LNCaP clone FGC (cell line): ENCODE data around the gene PGM1.

Experiments
- DNase-seq: peaks from one replicate; pipeline ENCODE4 v3.0.0-alpha.2; 2011; ENCODE audit warnings: low read depth
- H3K4me3 ChIP-seq: 2 replicates; pipeline ENCODE4 v1.5.1; 2011; ENCODE audit warnings: mild to moderate bottlenecking, low read depth, low read length, control low read depth
- CTCF ChIP-seq: IDR thresholded peaks from 2 replicates; pipeline ENCODE4 v1.5.1; 2012; ENCODE audit warnings: mild to moderate bottlenecking; ENCODE audit not compliant: control insufficient read depth, insufficient read depth; ENCODE audit errors: extremely low read depth

Gene PGM1

DNA sequence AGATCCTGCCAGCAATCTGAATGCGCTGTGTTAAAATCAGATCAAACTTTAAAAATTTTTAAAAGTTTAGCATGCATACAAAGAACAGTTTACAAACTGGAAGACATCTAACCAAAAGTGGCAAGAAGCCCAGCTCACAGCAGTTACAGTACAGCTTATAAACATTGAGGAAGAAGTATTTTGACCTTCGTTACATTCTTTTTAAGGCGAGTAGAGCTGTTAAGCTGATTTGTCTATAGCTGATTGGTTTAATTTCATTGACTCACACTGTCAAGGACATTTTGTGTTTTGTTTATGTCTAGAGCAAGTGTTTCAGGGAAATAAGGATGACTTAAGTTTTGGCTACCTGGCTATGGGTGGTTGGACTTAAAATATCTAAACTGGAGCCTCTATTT is 3.0 kb upstream of the PGM1 start:
- no peak for TF ChIP-seq CTCF
- H3K4me3 ChIP-seq, result no peak overlapping the region
- peak; percentile 47 for DNase-seq

- TF ChIP-seq CTCF, result no peak
- peak overlapping the region; percentile 68 for H3K4me3 ChIP-seq
- no peak for DNase-seq
Observed at GRCh38 chr1:63592536-63593302, 492 bp upstream of the PGM1 start.

- no peak for TF ChIP-seq CTCF
- peak; percentile 21 for DNase-seq
- H3K4me3 ChIP-seq, result peak overlapping the region; percentile 68
Observed at GRCh38 chr1:63593886-63594605, 835 bp downstream of the PGM1 start.

- H3K4me3 ChIP-seq, result no peak overlapping the region
- TF ChIP-seq CTCF, result no peak
- no peak for DNase-seq
Observed at GRCh38 chr1:63595435-63595834, 2.2 kb downstream of the PGM1 start.

- no peak for TF ChIP-seq CTCF
- DNase-seq, result no peak
- no peak overlapping the region for H3K4me3 ChIP-seq
Observed at GRCh38 chr1:63599799-63600198, 6.6 kb downstream of the PGM1 start.

DNA sequence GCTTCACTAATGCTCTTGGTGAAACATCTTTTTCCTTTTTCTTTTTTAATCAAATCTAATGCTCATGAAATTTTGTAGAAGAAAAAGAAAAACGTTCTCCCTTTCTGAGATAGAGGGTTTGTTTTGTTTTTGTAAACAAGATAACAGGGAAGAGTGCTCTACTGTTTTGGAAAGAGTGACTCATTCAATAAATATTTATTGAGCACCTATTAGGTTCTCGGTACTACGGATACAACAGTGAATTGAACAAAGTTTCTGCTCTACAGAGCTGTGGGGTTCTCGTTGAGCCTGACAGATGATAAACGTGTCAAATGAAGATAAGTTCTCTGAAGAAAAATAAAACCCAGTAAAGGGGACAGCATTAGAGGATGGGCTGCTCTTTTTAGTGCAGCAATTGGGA is 7.0 kb downstream of the PGM1 start:
- H3K4me3 ChIP-seq, result no peak overlapping the region
- no peak for DNase-seq

More for the DNA sequence above, 7.0 kb downstream of the PGM1 start:
- no peak for TF ChIP-seq CTCF
